GM12878 (cell line): ENCODE results near the gene TECPR1. TPM values are rescaled to one million over a fixed set of nuclear protein-coding genes. Genes with fewer than 3 reads are reported as not detected.

Source experiments
- ATF2 ChIP-seq: IDR thresholded peaks from 2 replicates; pipeline ENCODE4 v1.6.1; 2012; ENCODE audit warnings: low read length, inconsistent platforms
- CBFB ChIP-seq: IDR thresholded peaks from 2 replicates; pipeline ENCODE4 v1.6.1; 2016; ENCODE audit warnings: antibody characterized with exemption, low read depth
- CUX1 ChIP-seq: IDR thresholded peaks from 2 replicates; pipeline ENCODE4 v1.6.1; 2012; ENCODE audit warnings: improper control_type of control experiment, low read depth, low read length; ENCODE audit not compliant: insufficient replicate concordance
- ESRRA ChIP-seq: IDR thresholded peaks from 2 replicates; pipeline ENCODE4 v1.6.1; 2012; ENCODE audit warnings: mild to moderate bottlenecking, low read length, improper control_type of control experiment
- FOS ChIP-seq: IDR thresholded peaks from 3 replicates; pipeline ENCODE4 v1.6.1; 2011; ENCODE audit warnings: borderline replicate concordance; ENCODE audit not compliant: insufficient read length; ENCODE audit errors: extremely low read depth
- SIN3A ChIP-seq: IDR thresholded peaks from 2 replicates; pipeline ENCODE4 v1.6.1; 2012; ENCODE audit warnings: low read depth, low read length, improper control_type of control experiment
- TAF1 ChIP-seq: IDR thresholded peaks from 2 replicates; pipeline ENCODE4 v1.6.1; 2011; ENCODE audit warnings: mild to moderate bottlenecking, low read depth, low read length, borderline replicate concordance
- YY1 ChIP-seq: IDR thresholded peaks from 2 replicates; pipeline ENCODE4 v1.6.1; 2011; ENCODE audit warnings: low read depth, mild to moderate bottlenecking, low read length
- ZBED1 ChIP-seq: IDR thresholded peaks from 2 replicates; pipeline ENCODE4 v1.6.1; 2016; ENCODE audit warnings: borderline replicate concordance
- ZNF274 ChIP-seq: IDR thresholded peaks from one replicate; pipeline ENCODE4 v1.8.0; 2011; ENCODE audit not compliant: insufficient read length, insufficient read depth
- ZZZ3 ChIP-seq: IDR thresholded peaks from 2 replicates; pipeline ENCODE4 v1.6.1; 2011; ENCODE audit warnings: low read depth; ENCODE audit not compliant: control insufficient read depth, insufficient read length
- polyA plus RNA-seq, 11 experiments: library from polyadenylated mRNA; depleted of rRNA in 4 of 11; unstranded in 6 of 11; stranded (reverse) in 5 of 11; fragments of >200 nt; fragmentation: Nextera tagmentation in 4 of 11; fragmentation: Illumina TruSeq in 1 of 11; extraction: Ambion mirVana in 4 of 11; extraction: Trizol in 1 of 11; gene quantifications; 1 replicate in 1 of 11; 2 replicates in 10 of 11; pipeline versions ENCODE4 v1.2.1 to v1.2.3, GENCODE V29; 2011 to 2016; ENCODE audit warnings: inconsistent platforms in 2 of 11, missing spikeins in 2 of 11, low read depth in 1 of 11
- total RNA-seq, 4 experiments: library from RNA; depleted of rRNA in 3 of 4; stranded (reverse); fragments of >200 nt in 3 of 4; fragmentation: Illumina TruSeq in 1 of 4; extraction: Trizol in 1 of 4; gene quantifications; 2 replicates each; pipeline versions ENCODE4 v1.2.1 to v1.2.3, GENCODE V29; 2013 to 2021
- TF ChIP-seq, protein P1 (sequence below): fragments of 450-650 bp; IDR thresholded peaks from 2 replicates; pipeline ENCODE4 v1.6.1; 2014; ENCODE audit warnings: mild to moderate bottlenecking
- TF ChIP-seq, protein P2 (sequence below): fragments of 450-650 bp; IDR thresholded peaks from 2 replicates; pipeline ENCODE4 v1.6.1; 2017; ENCODE audit warnings: mild to moderate bottlenecking, low read depth, inconsistent platforms; ENCODE audit not compliant: poor library complexity, severe bottlenecking

Gene TECPR1
- total and polyA plus RNA-seq, 10 of the 15 experiments (the other 5 are each of a cell fraction or from before 2014, with no cell fraction given): 0.26 to 16.8 (median 4.2) TPM

GRCh38 chr7:98235901-98236300, 16.1 kb downstream of the TECPR1 start (continued):
- TF ChIP-seq, protein P1, sequence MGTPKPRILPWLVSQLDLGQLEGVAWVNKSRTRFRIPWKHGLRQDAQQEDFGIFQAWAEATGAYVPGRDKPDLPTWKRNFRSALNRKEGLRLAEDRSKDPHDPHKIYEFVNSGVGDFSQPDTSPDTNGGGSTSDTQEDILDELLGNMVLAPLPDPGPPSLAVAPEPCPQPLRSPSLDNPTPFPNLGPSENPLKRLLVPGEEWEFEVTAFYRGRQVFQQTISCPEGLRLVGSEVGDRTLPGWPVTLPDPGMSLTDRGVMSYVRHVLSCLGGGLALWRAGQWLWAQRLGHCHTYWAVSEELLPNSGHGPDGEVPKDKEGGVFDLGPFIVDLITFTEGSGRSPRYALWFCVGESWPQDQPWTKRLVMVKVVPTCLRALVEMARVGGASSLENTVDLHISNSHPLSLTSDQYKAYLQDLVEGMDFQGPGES: no peak
- TF ChIP-seq FOS: no peak
- TF ChIP-seq ESRRA: no peak
- TF ChIP-seq TAF1: no peak
- TF ChIP-seq ZNF274: no peak
- TF ChIP-seq, protein P2, sequence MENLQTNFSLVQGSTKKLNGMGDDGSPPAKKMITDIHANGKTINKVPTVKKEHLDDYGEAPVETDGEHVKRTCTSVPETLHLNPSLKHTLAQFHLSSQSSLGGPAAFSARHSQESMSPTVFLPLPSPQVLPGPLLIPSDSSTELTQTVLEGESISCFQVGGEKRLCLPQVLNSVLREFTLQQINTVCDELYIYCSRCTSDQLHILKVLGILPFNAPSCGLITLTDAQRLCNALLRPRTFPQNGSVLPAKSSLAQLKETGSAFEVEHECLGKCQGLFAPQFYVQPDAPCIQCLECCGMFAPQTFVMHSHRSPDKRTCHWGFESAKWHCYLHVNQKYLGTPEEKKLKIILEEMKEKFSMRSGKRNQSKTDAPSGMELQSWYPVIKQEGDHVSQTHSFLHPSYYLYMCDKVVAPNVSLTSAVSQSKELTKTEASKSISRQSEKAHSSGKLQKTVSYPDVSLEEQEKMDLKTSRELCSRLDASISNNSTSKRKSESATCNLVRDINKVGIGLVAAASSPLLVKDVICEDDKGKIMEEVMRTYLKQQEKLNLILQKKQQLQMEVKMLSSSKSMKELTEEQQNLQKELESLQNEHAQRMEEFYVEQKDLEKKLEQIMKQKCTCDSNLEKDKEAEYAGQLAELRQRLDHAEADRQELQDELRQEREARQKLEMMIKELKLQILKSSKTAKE: no peak
- no peak for TF ChIP-seq ZZZ3
- no peak for TF ChIP-seq SIN3A
- no peak for TF ChIP-seq CUX1
- no peak for TF ChIP-seq ATF2
- no peak for TF ChIP-seq ZBED1
- TF ChIP-seq CBFB: no peak
- no peak for TF ChIP-seq YY1
